GM12878 (cell line): Measurements from ENCODE around the gene EVX2.

Source experiments
- ATF3 ChIP-seq: IDR thresholded peaks from 2 replicates; pipeline ENCODE4 v1.6.1; 2011; ENCODE audit warnings: low read depth, mild to moderate bottlenecking, low read length, moderate library complexity, borderline replicate concordance; ENCODE audit errors: extremely low read depth
- CTCF ChIP-seq, 3 experiments: IDR thresholded peaks in 2 of 3; conservative IDR thresholded peaks in 1 of 3; 2 replicates each; pipeline ENCODE4 v1.5.1; 2011; ENCODE audit warnings: low read depth in 3 of 3, low read length in 3 of 3, mild to moderate bottlenecking in 3 of 3, control low read depth in 2 of 3, moderate library complexity in 2 of 3, inconsistent platforms in 1 of 3, mixed read lengths in 1 of 3; ENCODE audit not compliant: control insufficient read depth in 2 of 3, insufficient read depth in 1 of 3; ENCODE audit errors: extremely low read depth in 1 of 3
- EZH2 ChIP-seq: IDR thresholded peaks from 2 replicates; pipeline ENCODE4 v1.6.1; 2012; ENCODE audit warnings: low read depth, mild to moderate bottlenecking, control low read depth, inconsistent platforms, low read length, borderline replicate concordance; ENCODE audit not compliant: control insufficient read depth
- GATAD2B ChIP-seq: fragments of 450-650 bp; conservative IDR thresholded peaks from 2 replicates; pipeline ENCODE4 v1.6.1; 2017; ENCODE audit warnings: low read depth, mild to moderate bottlenecking, moderate library complexity
- TARDBP ChIP-seq: IDR thresholded peaks from 2 replicates; pipeline ENCODE4 v1.6.1; 2016; ENCODE audit warnings: borderline replicate concordance

GRCh38 chr2:176103194-176103593 lies 19.4 kb upstream of the EVX2 start:
- TF ChIP-seq GATAD2B = no peak
- TF ChIP-seq CTCF (IDR thresholded peaks at IDR 0.05 in 2 of 3, conservative IDR thresholded peaks at IDR 0.05 in 1 of 3; ENCODE audit: control insufficient read depth in 2 of 3, extremely low read depth in 1 of 3, insufficient read depth in 1 of 3, low read depth in 3 of 3, low read length in 3 of 3) = no peak
- TF ChIP-seq EZH2 = no peak
- TF ChIP-seq ATF3 = no peak
- TF ChIP-seq TARDBP = no peak
